ENCODE measurements around the gene MOB1A. TPM values are rescaled to one million over a fixed set of nuclear protein-coding genes. Genes with fewer than 3 reads are reported as not detected.
A peak's percentile ranks its signal among the peaks of the same experiment; 100 is the strongest.
"Not testable (repeated sequence)": the region's sequence is repeated elsewhere in the genome, so short reads cannot be mapped to it uniquely, and the experiment has no call there.

MOB1A gene
- total RNA-seq, result 100 to 1,000 TPM; 151 to 173 TPM

GRCh38 chr2:74178211-74179062, at the start of gene MOB1A:
TSS of gene MOB1A (minus strand) at chr2:74178879. CDS start at chr2:74178674, 205 bp downstream.
- Mint-ChIP-seq H3K9me3 (no peaks in the 10 kb centered on the region), H3K36me3 (peaks cover 6 to 23% of the 10 kb centered on the region in 2 donors), H3K27ac (peak within 1 kb of the TSS; percentile 85 to 87)
- peak; percentile 95 to 97 for ATAC-seq
- DNase-seq (ENCODE audit: low spot score in 2 of 2), result peak; percentile 98

DNA sequence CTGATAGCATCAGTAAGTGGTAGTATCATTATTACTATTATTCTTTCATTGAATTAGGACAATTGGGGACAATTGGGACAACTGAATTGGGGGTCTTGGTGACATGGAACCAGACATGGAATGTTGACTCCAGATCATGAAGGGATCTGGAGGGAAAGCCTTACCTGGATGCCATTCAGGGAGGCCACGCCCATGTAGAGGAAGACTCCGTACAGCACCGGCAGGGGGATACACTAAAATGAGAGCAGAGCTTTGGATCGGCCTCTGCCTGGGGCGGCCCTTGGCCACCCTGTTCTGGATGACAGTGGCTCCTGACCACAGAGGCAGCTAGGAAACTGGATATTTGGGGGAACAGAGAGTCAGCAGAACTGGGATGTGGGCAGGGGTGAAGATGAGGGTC, 49.0 kb upstream of the MOB1A start:
- DNase-seq (ENCODE audit: low spot score in 2 of 2) (no peak), ATAC-seq (no peak)
- Mint-ChIP-seq H3K27ac (no peak overlapping the region), H3K9me3 (no peaks in the 10 kb centered on the region), H3K36me3 (no peaks in the 10 kb centered on the region)

GRCh38 chr2:74226648-74227213, 48.1 kb upstream of the MOB1A start:
- H3K36me3 Mint-ChIP-seq, result no peaks in the 10 kb centered on the region

DNA sequence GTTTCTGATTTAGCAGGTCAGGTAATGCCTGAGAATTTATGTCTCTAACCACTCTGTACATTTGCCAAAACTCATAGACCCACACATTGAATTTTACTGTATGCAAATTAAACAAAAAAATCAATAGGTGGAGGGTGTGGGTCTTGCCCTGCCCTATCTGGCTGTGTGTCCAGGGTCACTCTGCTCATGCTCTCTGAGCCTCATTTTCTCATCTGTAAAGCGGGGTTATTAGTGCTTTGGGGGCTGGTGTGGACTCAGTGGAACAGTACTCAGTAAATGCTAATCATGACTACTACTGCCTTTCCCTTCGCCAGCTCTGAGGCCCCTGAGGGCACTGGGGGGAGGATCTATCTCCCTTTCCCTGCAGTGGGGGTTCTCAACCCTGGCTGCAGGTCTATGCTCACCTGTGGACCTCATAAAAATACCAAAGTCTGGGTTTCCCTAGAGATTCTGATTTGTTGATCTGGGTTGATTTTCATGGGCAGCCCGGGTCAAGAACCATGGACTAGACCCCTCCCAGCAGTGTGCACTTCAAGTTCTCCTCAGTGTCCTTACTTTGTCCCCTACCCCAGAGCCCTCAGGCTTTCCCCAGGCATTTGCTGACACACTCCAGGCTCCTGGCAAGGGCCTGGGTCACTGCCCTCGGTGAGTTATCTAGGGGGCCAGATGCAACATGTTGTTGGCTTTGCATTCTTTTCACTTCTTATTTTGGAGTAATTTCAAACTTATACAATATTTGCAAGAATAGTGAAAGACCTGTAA, 47.2 kb upstream of the MOB1A start:
- H3K27ac Mint-ChIP-seq, result peak overlapping the region in 1 of 2 donors; percentile 20
- peak; percentile 14 to 21 for ATAC-seq

More at GRCh38 chr2:74226648-74227213, 48.1 kb upstream of the MOB1A start:
- ATAC-seq, result no peak
- peak overlapping the region; percentile 20 to 32 for H3K27ac Mint-ChIP-seq
- H3K9me3 Mint-ChIP-seq, result no peaks in the 10 kb centered on the region
- no peak for DNase-seq (ENCODE audit: low spot score in 2 of 2)

GRCh38 chr2:74223941-74224770, 45.5 kb upstream of the MOB1A start:
- peak in 1 of 2 donors; percentile 5 for ATAC-seq
- no peak for DNase-seq (ENCODE audit: low spot score in 2 of 2)
- Mint-ChIP-seq H3K36me3 (peaks cover 0 to 13% of the 10 kb centered on the region in 2 donors), H3K27ac (peak overlapping the region in 1 of 2 donors; percentile 53), H3K9me3 (no peaks in the 10 kb centered on the region)

More for the DNA sequence above, 47.2 kb upstream of the MOB1A start:
- H3K36me3 Mint-ChIP-seq, result no peaks in the 10 kb centered on the region
- no peak for DNase-seq (ENCODE audit: low spot score in 2 of 2)
- H3K9me3 Mint-ChIP-seq, result no peaks in the 10 kb centered on the region

DNA sequence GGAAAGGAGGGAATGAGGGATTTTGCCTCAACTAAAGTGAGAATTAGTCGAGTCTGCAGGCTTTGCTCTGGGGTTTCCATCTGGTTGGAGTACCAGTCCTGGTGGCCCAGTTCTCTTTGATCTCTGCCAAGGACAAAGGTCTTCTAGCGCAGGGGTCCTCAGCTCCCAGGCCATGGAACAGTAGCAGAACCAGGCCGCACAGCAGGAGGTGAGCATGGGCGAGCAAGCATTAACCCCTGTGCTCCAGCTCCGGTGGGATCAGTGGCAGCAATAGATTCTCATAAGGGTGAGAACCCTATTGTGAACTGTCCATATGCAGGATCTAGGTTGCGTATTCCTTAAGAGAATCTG, 43.6 kb upstream of the MOB1A start:
- DNase-seq (ENCODE audit: low spot score in 2 of 2), result no peak
- no peak for ATAC-seq
- H3K9me3 Mint-ChIP-seq, result no peaks in the 10 kb centered on the region
- H3K36me3 Mint-ChIP-seq, result peaks cover 0 to 23% of the 10 kb centered on the region in 2 donors
- H3K27ac Mint-ChIP-seq, result peak overlapping the region; percentile 68 to 82

DNA sequence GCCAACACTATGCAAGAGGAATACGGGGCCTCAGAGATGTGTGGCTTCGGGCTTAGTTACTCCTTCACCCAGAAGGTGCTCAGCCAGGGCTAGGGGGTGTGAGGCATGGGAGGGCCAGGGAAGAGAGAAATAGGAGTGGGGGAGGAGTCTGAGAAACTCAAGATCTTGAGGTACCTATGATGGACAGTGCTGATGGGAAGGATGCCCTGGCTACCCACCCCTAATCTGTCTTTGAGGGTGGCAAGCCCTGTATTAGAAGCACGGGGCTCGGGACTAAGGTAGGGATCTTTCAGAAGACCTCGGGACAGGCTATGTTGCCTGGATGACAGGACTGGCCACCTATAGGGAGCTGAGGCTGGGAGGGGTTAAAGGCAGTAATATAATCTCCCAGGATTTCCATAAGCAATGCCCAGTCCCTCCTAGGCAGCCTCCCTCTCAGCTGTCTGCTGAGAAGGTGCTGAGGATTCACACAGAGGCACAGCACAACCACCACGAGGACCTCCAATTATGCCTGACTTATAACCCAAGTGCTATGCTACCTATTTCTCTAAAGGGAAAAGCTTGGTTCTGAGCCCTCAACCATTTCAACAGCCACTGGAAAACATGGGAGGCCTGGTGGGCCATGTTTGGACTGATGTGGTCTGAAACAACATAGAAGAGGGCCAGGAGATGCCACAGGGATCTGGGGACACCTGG, 43.1 kb upstream of the MOB1A start:
- DNase-seq (ENCODE audit: low spot score in 2 of 2), result no peak
- H3K36me3 Mint-ChIP-seq, result peaks cover 0 to 23% of the 10 kb centered on the region in 2 donors
- peak in 1 of 2 donors; percentile 23 for ATAC-seq

GRCh38 chr2:74221091-74221490, 42.4 kb upstream of the MOB1A start:
- Mint-ChIP-seq H3K36me3 (peaks cover 0 to 25% of the 10 kb centered on the region in 2 donors), H3K9me3 (no peaks in the 10 kb centered on the region), H3K27ac (peak overlapping the region; percentile 68 to 88)
- ATAC-seq (no peak), DNase-seq (ENCODE audit: low spot score in 2 of 2) (no peak)

More for the DNA sequence above, 43.1 kb upstream of the MOB1A start:
- Mint-ChIP-seq H3K9me3 (no peaks in the 10 kb centered on the region), H3K27ac (peak overlapping the region; percentile 33 to 68)

DNA sequence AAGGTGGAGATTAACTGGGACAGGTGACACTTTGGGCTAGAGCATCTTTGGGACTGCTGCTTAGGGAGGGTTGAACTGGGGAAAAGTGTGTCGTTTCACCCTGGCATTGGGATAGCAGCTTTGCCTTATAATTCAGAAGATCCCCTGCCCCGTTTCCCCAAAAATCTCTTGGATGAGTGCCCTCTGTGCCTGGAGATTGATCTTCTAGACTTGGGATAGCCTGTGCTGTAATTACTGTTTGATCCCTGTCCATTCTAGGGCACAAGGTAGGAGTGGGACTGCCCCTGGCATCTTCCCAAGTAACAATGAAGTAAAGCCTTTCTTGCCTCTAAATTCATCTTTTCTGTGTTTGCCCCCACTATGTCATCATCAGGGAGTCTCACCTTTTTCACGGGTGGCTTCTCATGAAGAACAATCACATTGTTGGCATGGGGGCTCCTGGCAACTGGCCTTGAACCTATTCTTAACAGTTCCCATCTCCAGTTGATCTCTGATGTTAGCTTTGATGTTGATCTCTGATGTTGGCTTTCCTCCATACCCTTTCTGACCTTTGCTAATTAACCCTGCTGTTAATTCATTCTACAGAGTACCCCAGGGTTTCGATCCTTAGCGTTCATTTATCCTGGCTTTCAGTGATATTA, 41.3 kb upstream of the MOB1A start:
- ATAC-seq, result no peak
- no peak for DNase-seq (ENCODE audit: low spot score in 2 of 2)
- peak overlapping the region; percentile 68 to 76 for H3K27ac Mint-ChIP-seq
- H3K36me3 Mint-ChIP-seq, result peaks cover 0 to 33% of the 10 kb centered on the region in 2 donors
- no peaks in the 10 kb centered on the region for H3K9me3 Mint-ChIP-seq

GRCh38 chr2:74216642-74217041, 38.0 kb upstream of the MOB1A start:
- ATAC-seq (no peak), DNase-seq (ENCODE audit: low spot score in 2 of 2) (no peak)
- Mint-ChIP-seq H3K9me3 (no peaks in the 10 kb centered on the region), H3K36me3 (peaks cover 0 to 41% of the 10 kb centered on the region in 2 donors), H3K27ac (no peak overlapping the region)

- H3K36me3 Mint-ChIP-seq, result peaks cover 0 to 48% of the 10 kb centered on the region in 2 donors
- H3K9me3 Mint-ChIP-seq; ATAC-seq; DNase-seq (ENCODE audit: low spot score in 2 of 2): not testable (repeated sequence)
- peak overlapping the region in 1 of 2 donors; percentile 75 for H3K27ac Mint-ChIP-seq
Observed at GRCh38 chr2:74215771-74216170, 37.1 kb upstream of the MOB1A start.

DNA sequence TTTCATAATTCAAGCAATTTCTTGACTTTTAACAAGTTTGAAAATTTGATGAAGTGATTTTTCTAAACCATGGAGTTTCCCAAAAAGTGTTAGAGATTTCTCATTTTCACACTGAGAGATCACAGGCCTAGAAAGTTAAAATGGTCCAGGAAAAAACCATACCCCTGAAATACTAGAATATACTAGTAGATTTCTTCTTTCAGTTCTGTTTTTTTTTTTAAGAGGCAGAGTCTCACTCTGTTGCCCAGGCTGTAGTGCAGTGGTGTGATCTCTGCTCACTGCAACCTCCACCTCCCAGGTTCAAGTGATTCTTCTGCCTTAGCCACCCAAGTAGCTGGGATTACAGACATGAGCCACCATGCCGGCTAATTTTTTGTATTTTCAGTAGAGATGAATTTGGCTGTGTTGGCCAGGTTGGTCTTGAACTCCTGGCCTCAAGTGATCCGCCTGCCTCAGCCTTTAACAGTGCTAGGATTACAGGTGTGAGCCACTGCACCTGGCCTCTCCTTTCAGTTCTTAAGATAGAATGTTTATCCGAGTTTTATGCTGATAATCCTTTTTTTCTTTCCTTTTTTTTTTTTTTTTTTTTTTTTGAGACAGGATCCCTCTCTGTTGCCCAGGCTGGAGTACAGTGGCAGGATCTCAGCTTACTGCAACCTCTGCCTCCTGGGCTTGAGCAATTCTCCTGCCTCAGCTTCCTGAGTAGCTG, 34.2 kb upstream of the MOB1A start:
- no peaks in the 10 kb centered on the region for H3K9me3 Mint-ChIP-seq
- H3K36me3 Mint-ChIP-seq, result peaks cover 14 to 46% of the 10 kb centered on the region in 2 donors

GRCh38 chr2:74206180-74206688, 27.6 kb upstream of the MOB1A start:
- DNase-seq (ENCODE audit: low spot score in 2 of 2), result peak; percentile 55 to 83
- Mint-ChIP-seq H3K27ac (peak overlapping the region; percentile 96 to 99), H3K36me3 (peaks cover 23 to 73% of the 10 kb centered on the region in 2 donors), H3K9me3 (no peaks in the 10 kb centered on the region)
- peak; percentile 88 to 93 for ATAC-seq

More for the DNA sequence above, 34.2 kb upstream of the MOB1A start:
- DNase-seq (ENCODE audit: low spot score in 2 of 2) (no peak), ATAC-seq (no peak)
- H3K27ac Mint-ChIP-seq, result peak overlapping the region in 1 of 2 donors; percentile 72

GRCh38 chr2:74205596-74205995, 26.9 kb upstream of the MOB1A start:
- DNase-seq (ENCODE audit: low spot score in 2 of 2) (peak; percentile 33 to 72), ATAC-seq (peak; percentile 60 to 75)
- Mint-ChIP-seq H3K9me3 (no peaks in the 10 kb centered on the region), H3K36me3 (peaks cover 25 to 76% of the 10 kb centered on the region in 2 donors), H3K27ac (peak overlapping the region; percentile 96 to 99)

All from activated naive CD4-positive, alpha-beta T cell treated with anti-CD3 and anti-CD28 coated beads, Interleukin-2, amount 50 U/mL, for 72 hours (primary cell).